Measurements from ENCODE around the gene CCL20.

Gene CCL20

DNA sequence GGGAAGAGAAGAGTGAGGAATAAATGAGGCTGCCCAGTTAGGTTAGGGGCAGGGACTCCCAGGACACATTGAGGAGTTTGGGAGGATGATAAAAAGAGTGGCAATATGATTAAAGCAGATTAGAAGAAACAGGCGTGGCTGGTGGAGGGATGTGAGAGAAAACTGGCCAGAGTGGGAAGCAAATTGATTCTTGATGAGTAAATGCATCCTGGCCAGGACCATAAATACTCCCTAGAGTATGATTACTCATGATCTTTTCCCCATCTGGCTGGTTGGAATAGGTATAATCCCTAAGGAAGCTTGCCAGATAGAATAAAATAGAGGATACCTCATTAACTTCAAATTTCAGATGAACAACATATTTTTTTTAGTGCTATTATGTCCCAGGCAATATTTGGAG, 36.3 kb downstream of the CCL20 start:
- no peaks in the 10 kb centered on the region for H3K36me3 ChIP-seq (ENCODE audit: control insufficient read depth, insufficient read depth, low read length)
- H3K4me3 ChIP-seq (ENCODE audit: low read length): no peak overlapping the region
- H3K27me3 ChIP-seq (ENCODE audit: control insufficient read depth, insufficient read depth, low read length): no peaks in the 10 kb centered on the region
- no peaks in the 10 kb centered on the region for H3K4me1 ChIP-seq (ENCODE audit: control insufficient read depth, insufficient read depth, low read length)
- H3K9ac ChIP-seq (ENCODE audit: low read length): no peak overlapping the region
- no peaks in the 10 kb centered on the region for H3K9me3 ChIP-seq (ENCODE audit: control insufficient read depth, low read length)

DNA sequence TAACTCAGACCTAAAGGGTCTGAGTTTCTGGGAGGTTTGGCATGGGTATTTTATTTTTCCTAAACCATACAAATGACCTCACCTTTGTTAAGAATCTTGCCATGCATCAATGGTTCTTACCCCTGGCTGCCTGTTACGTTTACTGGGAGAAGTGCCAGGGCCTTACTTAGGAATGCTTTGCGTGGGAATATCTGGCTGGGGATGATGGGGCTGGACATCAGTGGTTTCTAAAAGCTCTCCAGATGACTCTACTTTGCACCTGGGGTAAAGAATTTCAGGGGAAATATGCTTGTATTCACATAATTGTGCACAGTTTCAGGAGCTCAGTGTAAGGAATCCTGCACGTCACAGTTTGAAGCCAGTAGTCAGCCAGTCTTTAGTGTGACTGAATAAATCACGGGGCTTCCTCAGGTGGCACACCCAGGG, 39.6 kb downstream of the CCL20 start:
- Histone ChIP-seq H3K36me3 (ENCODE audit: control insufficient read depth, insufficient read depth, low read length) (no peaks in the 10 kb centered on the region), H3K9ac (ENCODE audit: low read length) (no peak overlapping the region), H3K9me3 (ENCODE audit: control insufficient read depth, low read length) (no peaks in the 10 kb centered on the region), H3K27me3 (ENCODE audit: control insufficient read depth, insufficient read depth, low read length) (no peaks in the 10 kb centered on the region), H3K4me3 (ENCODE audit: low read length) (no peak overlapping the region), H3K4me1 (ENCODE audit: control insufficient read depth, insufficient read depth, low read length) (no peaks in the 10 kb centered on the region)

DNA sequence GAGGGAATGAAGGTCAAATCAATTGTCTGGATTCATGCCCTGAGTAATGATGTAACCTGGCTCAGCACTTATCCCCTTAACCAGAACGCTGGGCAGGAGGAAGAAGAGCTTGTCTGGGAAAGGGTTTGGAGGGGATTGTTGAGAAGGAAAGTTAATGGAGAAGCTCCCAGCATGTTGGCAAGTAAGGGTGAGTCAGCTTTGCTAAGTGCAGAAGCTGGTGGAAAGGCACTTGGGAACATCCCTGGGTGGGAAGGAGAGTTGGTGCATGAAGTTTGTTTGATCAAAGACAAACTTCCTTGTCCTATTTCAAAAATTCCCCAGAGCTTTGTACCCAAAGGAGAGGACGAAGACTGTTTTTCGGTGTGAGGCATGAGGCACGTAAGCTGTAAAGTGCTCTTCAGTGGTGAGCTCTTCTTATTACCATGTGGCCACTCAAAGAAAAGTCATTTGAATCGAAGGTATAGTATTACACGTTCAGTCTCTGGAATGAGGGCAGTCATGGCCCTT, 40.2 kb downstream of the CCL20 start:
- no peak overlapping the region for H3K9ac ChIP-seq (ENCODE audit: low read length)
- no peaks in the 10 kb centered on the region for H3K4me1 ChIP-seq (ENCODE audit: control insufficient read depth, insufficient read depth, low read length)
- no peaks in the 10 kb centered on the region for H3K36me3 ChIP-seq (ENCODE audit: control insufficient read depth, insufficient read depth, low read length)
- H3K4me3 ChIP-seq (ENCODE audit: low read length): no peak overlapping the region
- no peaks in the 10 kb centered on the region for H3K27me3 ChIP-seq (ENCODE audit: control insufficient read depth, insufficient read depth, low read length)
- no peaks in the 10 kb centered on the region for H3K9me3 ChIP-seq (ENCODE audit: control insufficient read depth, low read length)

DNA sequence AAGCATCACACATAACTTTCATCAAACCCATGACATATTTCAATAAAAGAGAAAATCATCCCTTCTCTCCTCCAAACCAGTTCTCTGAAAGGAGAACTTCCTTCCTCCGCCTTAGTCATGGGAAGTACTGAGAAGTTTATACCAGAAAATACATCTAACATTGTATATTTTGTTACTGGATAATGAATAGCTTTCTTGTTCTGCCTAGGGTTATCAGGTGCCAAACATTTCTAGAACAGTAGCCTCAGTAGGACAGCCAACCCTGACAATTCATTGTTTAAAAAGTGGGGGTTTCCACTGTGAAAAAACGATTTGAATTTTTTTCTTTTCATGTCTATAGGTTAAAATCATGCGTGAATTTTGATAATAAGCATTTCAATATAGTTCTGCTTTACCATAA, 41.8 kb downstream of the CCL20 start:
- no peaks in the 10 kb centered on the region for H3K27me3 ChIP-seq (ENCODE audit: control insufficient read depth, insufficient read depth, low read length)
- no peak overlapping the region for H3K4me3 ChIP-seq (ENCODE audit: low read length)
- H3K4me1 ChIP-seq (ENCODE audit: control insufficient read depth, insufficient read depth, low read length): no peaks in the 10 kb centered on the region
- no peaks in the 10 kb centered on the region for H3K9me3 ChIP-seq (ENCODE audit: control insufficient read depth, low read length)
- H3K9ac ChIP-seq (ENCODE audit: low read length): no peak overlapping the region
- H3K36me3 ChIP-seq (ENCODE audit: control insufficient read depth, insufficient read depth, low read length): no peaks in the 10 kb centered on the region

DNA sequence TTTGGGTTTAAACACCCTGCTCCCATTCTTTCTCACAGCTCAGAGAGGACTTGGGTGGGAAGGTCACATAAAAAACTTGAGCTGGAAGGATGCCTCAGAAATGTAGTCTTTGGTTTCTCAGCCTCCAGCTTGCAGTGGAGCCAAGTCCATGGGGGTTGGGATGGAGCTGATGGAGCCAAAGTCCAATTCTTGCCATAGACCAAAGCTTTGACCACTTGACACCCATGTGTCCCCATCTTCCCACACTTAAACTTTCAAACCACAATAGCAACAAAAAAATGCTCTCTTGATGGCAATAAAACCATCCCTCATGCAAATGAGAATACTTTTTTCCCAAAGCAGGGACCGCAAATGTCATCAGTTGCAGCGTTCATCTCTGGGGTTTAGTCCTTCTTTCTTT, 43.1 kb downstream of the CCL20 start:
- H3K9me3 ChIP-seq (ENCODE audit: control insufficient read depth, low read length): no peaks in the 10 kb centered on the region
- H3K36me3 ChIP-seq (ENCODE audit: control insufficient read depth, insufficient read depth, low read length): no peaks in the 10 kb centered on the region
- H3K27me3 ChIP-seq (ENCODE audit: control insufficient read depth, insufficient read depth, low read length): no peaks in the 10 kb centered on the region
- no peak overlapping the region for H3K4me3 ChIP-seq (ENCODE audit: low read length)
- no peaks in the 10 kb centered on the region for H3K4me1 ChIP-seq (ENCODE audit: control insufficient read depth, insufficient read depth, low read length)
- H3K9ac ChIP-seq (ENCODE audit: low read length): no peak overlapping the region

DNA sequence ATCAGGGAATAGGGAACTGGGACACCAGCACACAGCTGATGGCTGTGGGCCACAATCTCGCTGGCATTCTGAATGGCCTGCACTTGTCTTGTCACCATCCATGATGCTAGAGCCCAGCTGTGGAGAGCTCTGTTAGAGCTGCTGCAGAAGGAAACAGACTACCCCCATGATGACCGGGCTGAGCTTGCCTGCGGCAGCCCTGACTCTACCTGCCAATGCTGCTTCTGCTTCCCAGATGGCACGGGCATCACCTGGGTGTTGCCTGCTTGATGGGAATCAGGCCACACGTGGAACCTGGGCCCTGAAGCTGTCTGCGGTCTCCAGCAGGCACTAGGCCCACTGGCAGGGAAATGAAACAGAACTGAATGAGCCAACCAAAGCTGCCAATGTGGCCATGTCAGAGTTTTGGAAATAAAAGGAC, 46.6 kb downstream of the CCL20 start:
- Histone ChIP-seq H3K4me3 (ENCODE audit: low read length) (no peak overlapping the region), H3K27me3 (ENCODE audit: control insufficient read depth, insufficient read depth, low read length) (no peaks in the 10 kb centered on the region), H3K36me3 (ENCODE audit: control insufficient read depth, insufficient read depth, low read length) (no peaks in the 10 kb centered on the region), H3K9me3 (ENCODE audit: control insufficient read depth, low read length) (no peaks in the 10 kb centered on the region), H3K4me1 (ENCODE audit: control insufficient read depth, insufficient read depth, low read length) (no peaks in the 10 kb centered on the region), H3K9ac (ENCODE audit: low read length) (no peak overlapping the region)

DNA sequence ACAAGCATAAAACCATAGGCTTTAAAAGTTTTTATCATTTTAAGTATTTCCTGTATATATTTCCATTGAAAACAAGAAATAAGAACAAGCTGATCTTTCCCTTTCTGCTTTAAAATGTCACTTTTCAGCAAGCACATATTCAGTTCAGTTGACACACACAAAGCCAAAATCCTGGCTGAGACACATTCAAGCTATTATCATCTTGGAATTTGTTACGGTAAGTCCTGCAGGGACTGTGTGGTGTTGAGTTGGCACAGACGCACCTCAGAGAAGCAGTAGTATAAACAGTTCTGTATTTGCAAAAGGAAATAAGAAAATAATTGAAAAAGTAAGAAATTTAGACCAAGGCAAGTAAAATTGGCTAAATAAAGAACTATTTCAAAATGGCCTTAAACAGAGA, 47.4 kb downstream of the CCL20 start:
- Histone ChIP-seq H3K4me1 (ENCODE audit: control insufficient read depth, insufficient read depth, low read length) (no peaks in the 10 kb centered on the region), H3K36me3 (ENCODE audit: control insufficient read depth, insufficient read depth, low read length) (no peaks in the 10 kb centered on the region), H3K27me3 (ENCODE audit: control insufficient read depth, insufficient read depth, low read length) (no peaks in the 10 kb centered on the region), H3K9me3 (ENCODE audit: control insufficient read depth, low read length) (no peaks in the 10 kb centered on the region), H3K4me3 (ENCODE audit: low read length) (no peak overlapping the region), H3K9ac (ENCODE audit: low read length) (no peak overlapping the region)

DNA sequence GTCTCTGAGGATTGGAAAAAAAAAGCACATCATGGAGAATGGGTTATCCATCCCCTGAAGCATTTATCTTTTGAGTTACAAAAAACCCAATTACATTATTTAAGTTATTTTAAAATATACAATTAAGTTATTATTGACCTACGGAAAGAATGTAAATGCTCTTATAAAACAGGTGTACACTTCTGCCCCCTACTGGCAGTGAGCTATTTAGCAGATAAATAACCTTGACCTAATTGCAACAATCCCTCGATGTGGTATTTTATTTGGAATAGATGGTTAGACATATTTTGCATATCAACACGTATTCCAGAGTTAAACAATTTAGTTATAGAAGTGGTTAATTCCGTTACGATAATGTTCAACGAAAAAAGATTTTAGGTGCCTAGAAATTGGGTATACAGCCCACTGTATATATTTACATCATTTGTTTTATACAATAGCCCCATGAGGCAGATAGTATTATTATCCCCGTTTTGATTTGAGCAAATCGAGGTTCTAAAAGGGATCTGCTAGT, 48.6 kb downstream of the CCL20 start:
- Histone ChIP-seq H3K36me3 (ENCODE audit: control insufficient read depth, insufficient read depth, low read length) (no peaks in the 10 kb centered on the region), H3K9ac (ENCODE audit: low read length) (no peak overlapping the region), H3K4me3 (ENCODE audit: low read length) (no peak overlapping the region)

DNA sequence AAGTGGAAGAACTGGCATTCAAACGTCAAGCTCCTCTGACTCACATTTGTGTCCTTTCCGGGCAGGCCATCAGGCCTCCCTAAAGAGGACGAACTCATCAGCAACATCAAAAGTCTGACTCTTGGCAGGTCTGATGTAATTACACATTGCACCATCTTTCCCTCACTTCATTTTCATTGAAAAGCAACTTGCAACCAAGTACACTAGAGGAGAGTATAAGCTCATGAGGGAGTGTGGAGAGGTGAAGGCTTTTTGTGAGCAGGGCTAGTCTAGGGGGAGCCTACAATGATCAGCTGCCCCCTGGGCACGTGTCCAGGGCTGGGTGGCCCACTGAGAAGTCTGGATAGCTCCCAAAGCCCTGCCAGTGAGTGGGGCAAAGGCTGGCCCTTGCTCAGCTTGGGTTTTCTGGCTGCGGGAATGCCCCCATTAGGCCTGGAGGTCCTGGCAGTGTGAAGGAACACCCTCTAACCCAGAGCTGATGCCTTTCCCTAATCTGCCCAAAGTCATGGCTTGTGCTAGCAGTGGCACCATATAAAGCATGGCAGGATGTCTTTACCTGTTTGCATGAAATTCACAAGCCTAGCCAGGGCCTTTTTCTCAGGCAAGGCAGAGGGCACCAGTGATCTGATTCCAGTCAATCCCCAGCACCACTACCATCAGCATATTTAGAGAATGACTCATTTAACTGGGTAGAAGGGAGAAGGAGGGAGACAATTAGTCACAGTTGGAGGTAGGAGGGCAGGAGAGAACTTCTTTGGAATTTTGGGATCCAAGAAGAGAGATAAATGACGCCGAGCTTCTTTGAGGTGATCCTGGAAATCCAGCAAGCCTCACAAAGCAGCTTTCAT, 49.3 kb downstream of the CCL20 start:
- Histone ChIP-seq H3K9ac (ENCODE audit: low read length) (no peak overlapping the region), H3K4me3 (ENCODE audit: low read length) (no peak overlapping the region)

More for the DNA sequence above, 48.6 kb downstream of the CCL20 start:
- Histone ChIP-seq H3K27me3 (ENCODE audit: control insufficient read depth, insufficient read depth, low read length) (no peaks in the 10 kb centered on the region), H3K4me1 (ENCODE audit: control insufficient read depth, insufficient read depth, low read length) (no peaks in the 10 kb centered on the region), H3K9me3 (ENCODE audit: control insufficient read depth, low read length) (no peaks in the 10 kb centered on the region)

DNA sequence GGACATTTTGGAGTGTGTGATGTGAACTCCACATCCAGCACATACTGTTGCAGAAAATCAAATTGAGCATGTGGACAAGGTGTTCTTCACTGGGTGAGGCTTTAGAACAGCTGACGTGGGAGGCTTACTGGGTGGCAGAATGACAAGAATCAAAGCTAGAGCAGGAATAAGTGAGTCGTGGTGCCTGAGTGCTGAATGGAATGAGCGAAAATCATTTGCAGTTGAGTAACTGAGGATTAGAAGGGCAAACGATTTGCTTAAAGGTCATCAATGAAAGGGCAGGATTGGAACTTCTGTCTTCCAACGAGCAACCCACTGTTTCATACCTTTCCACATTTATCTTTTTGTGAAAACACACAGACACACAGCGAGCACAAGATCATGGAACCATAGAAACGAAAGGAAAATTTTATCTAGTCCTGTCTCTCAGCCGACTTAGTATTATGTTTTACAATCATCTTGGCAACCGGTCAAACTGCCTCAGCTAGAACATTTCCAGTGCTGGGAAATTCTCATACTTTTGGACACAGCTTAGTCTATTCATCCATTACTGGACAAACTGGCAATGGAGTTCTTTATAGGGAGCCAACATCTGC, 50.6 kb downstream of the CCL20 start:
- no peaks in the 10 kb centered on the region for H3K36me3 ChIP-seq (ENCODE audit: control insufficient read depth, insufficient read depth, low read length)
- no peak overlapping the region for H3K9ac ChIP-seq (ENCODE audit: low read length)
- H3K4me3 ChIP-seq (ENCODE audit: low read length): no peak overlapping the region
- H3K27me3 ChIP-seq (ENCODE audit: control insufficient read depth, insufficient read depth, low read length): no peaks in the 10 kb centered on the region
- H3K9me3 ChIP-seq (ENCODE audit: control insufficient read depth, low read length): no peaks in the 10 kb centered on the region
- no peaks in the 10 kb centered on the region for H3K4me1 ChIP-seq (ENCODE audit: control insufficient read depth, insufficient read depth, low read length)

More for the DNA sequence above, 49.3 kb downstream of the CCL20 start:
- Histone ChIP-seq H3K27me3 (ENCODE audit: control insufficient read depth, insufficient read depth, low read length) (no peaks in the 10 kb centered on the region), H3K36me3 (ENCODE audit: control insufficient read depth, insufficient read depth, low read length) (no peaks in the 10 kb centered on the region), H3K9me3 (ENCODE audit: control insufficient read depth, low read length) (no peaks in the 10 kb centered on the region), H3K4me1 (ENCODE audit: control insufficient read depth, insufficient read depth, low read length) (no peaks in the 10 kb centered on the region)

DNA sequence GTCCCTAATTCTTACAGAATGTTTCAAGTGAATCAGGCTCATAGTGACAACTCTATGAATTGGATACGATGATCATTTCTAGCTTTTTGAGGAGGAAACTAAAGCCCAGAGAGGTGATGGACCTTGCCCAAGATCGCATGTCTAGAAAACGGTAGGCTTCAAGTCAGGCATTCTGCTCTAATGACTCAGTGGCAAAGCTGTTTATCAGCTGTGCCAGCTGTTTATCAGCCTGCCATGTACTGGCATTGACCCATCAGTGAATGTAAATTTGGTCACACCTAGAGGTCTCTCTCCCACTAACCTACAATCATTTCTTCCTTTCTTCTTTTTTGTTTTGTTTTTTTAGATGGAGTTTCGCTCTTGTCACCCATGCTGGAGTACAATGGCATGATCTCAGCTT, 51.6 kb downstream of the CCL20 start:
- Histone ChIP-seq H3K4me1 (ENCODE audit: control insufficient read depth, insufficient read depth, low read length) (no peaks in the 10 kb centered on the region), H3K4me3 (ENCODE audit: low read length) (no peak overlapping the region), H3K9me3 (ENCODE audit: control insufficient read depth, low read length) (no peaks in the 10 kb centered on the region), H3K27me3 (ENCODE audit: control insufficient read depth, insufficient read depth, low read length) (no peaks in the 10 kb centered on the region), H3K36me3 (ENCODE audit: control insufficient read depth, insufficient read depth, low read length) (no peaks in the 10 kb centered on the region), H3K9ac (ENCODE audit: low read length) (no peak overlapping the region)
